ENCODE results near the gene SCN9A. TPM values are rescaled to one million over a fixed set of nuclear protein-coding genes. Genes with fewer than 3 reads are reported as not detected.
A peak's percentile ranks its signal among the peaks of the same experiment; 100 is the strongest.

The SCN9A gene
- total and polyA plus RNA-seq, 9 of the 15 experiments (the other 6 are each of a cell fraction or from before 2014, with no cell fraction given), result 1.4 to 22.8 (median 7.1) TPM

GRCh38 chr2:166375736-166376487 is at the start of gene SCN9A (continued):
- TF ChIP-seq DDX20 (tag; IDR thresholded peaks at IDR 0.05; ENCODE audit: low read depth) (no peak), SMAD4 (CRISPR knock-in tag; conservative IDR thresholded peaks at IDR 0.05) (peak; percentile 95), TFE3 (CRISPR knock-in tag; IDR thresholded peaks at IDR 0.05) (no peak), STAT6 (CRISPR knock-in tag; IDR thresholded peaks at IDR 0.05) (no peak), OTX1 (CRISPR knock-in tag; IDR thresholded peaks at IDR 0.05) (no peak), HLTF (IDR thresholded peaks at IDR 0.05) (peak; percentile 89), ZKSCAN8 (CRISPR knock-in tag; IDR thresholded peaks at IDR 0.05) (no peak), GABPB1 (CRISPR knock-in tag; IDR thresholded peaks at IDR 0.05) (peak; percentile 75), PURB (CRISPR knock-in tag; IDR thresholded peaks at IDR 0.05; ENCODE audit: low read depth) (no peak), KLF1 (tag; IDR thresholded peaks at IDR 0.05) (peak; percentile 88), PREB (CRISPR knock-in tag; IDR thresholded peaks at IDR 0.05) (no peak), BMI1 (IDR thresholded peaks at IDR 0.05; ENCODE audit: low read length) (no peak), TRIM28 (IDR thresholded peaks at IDR 0.05) (peak; percentile 83), ARID4B (CRISPR knock-in tag; IDR thresholded peaks at IDR 0.05) (peak; percentile 47; the same call in 1 of the 2 replicates), WHSC1 (IDR thresholded peaks at IDR 0.05; ENCODE audit: low read length) (no peak), ZNF280A (IDR thresholded peaks at IDR 0.05; ENCODE audit: low read depth, partially characterized antibody) (no peak), RHOXF2B (CRISPR knock-in tag; conservative IDR thresholded peaks at IDR 0.05) (no peak)
